ENCODE data around the gene NPLOC4. TPM values are rescaled to one million over a fixed set of nuclear protein-coding genes. Genes with fewer than 3 reads are reported as not detected.

NPLOC4 gene
- total and polyA plus RNA-seq, 9 of the 15 experiments (the other 6 are each of a cell fraction or from before 2014, with no cell fraction given), result 1.5 to 116 (median 64.5) TPM

- intact Hi-C loops (cut with micrococcal nuclease), result no loop called here
- peaks cover 37% of the 10 kb centered on the region for H3K79me2 ChIP-seq (ENCODE audit: control insufficient read depth, insufficient read depth, low read length)
- TF ChIP-seq NR4A1 (CRISPR knock-in tag; IDR thresholded peaks at IDR 0.05) (no peak), NR4A1 (tag; IDR thresholded peaks at IDR 0.05) (no peak), MTF1 (CRISPR knock-in tag; IDR thresholded peaks at IDR 0.05; ENCODE audit: borderline replicate concordance) (no peak), BRF2 (IDR thresholded peaks at IDR 0.05; ENCODE audit: borderline replicate concordance, insufficient read depth, insufficient read length) (no peak), DNMT1 (IDR thresholded peaks at IDR 0.05) (no peak), KLF6 (CRISPR knock-in tag; IDR thresholded peaks at IDR 0.05; ENCODE audit: borderline replicate concordance) (no peak), RBM14 (IDR thresholded peaks at IDR 0.05; ENCODE audit: borderline replicate concordance, insufficient read depth, low read depth, low read length) (no peak), DACH1 (IDR thresholded peaks at IDR 0.05; ENCODE audit: partially characterized antibody) (no peak), LARP7 (IDR thresholded peaks at IDR 0.05) (no peak), KLF16 (IDR thresholded peaks at IDR 0.05) (no peak), ZKSCAN8 (CRISPR knock-in tag; IDR thresholded peaks at IDR 0.05) (no peak), RBBP5 (IDR thresholded peaks at IDR 0.05; ENCODE audit: borderline replicate concordance, insufficient read depth, low read length, poor library complexity, severe bottlenecking) (peak; percentile 9), ZKSCAN3 (CRISPR knock-in tag; IDR thresholded peaks at IDR 0.05) (no peak), VEZF1 (CRISPR knock-in tag; IDR thresholded peaks at IDR 0.05) (no peak), POU5F1 (IDR thresholded peaks at IDR 0.05; ENCODE audit: borderline replicate concordance, low read depth, low read length, partially characterized antibody) (no peak), HNRNPK (IDR thresholded peaks at IDR 0.05; ENCODE audit: low read depth, low read length, poor library complexity, severe bottlenecking) (no peak), HINFP (tag; conservative IDR thresholded peaks at IDR 0.05; ENCODE audit: low read depth) (0 out of 2 replicates have a peak, but pooled peaks have one; percentile 17), HLTF (IDR thresholded peaks at IDR 0.05) (no peak)
Measured at GRCh38 chr17:81509972-81510784, 126.7 kb downstream of the NPLOC4 start.

More at GRCh38 chr17:81509972-81510784, 126.7 kb downstream of the NPLOC4 start:
- Histone ChIP-seq H3K27ac (ENCODE audit: extremely low read depth, low read depth, low read length) (peak overlapping the region; percentile 54; the same call in 2 of the 3 replicates), H3K4me2 (ENCODE audit: insufficient read depth, low read length) (peak overlapping the region; percentile 94), H4K20me1 (replicated peaks; ENCODE audit: control insufficient read depth, insufficient read depth, low read length) (peaks cover 38% of the 10 kb centered on the region), H3K36me3 (ENCODE audit: control insufficient read depth, insufficient read depth, low read length) (peaks cover 37% of the 10 kb centered on the region), H3K9me3 (replicated peaks; ENCODE audit: control insufficient read depth, insufficient read depth, low read depth, low read length) (0 out of 2 replicates have a peak, but pooled peaks cover 1% of the 10 kb centered on the region), H3K4me3 (peak overlapping the region; percentile 86), H3K9ac (ENCODE audit: insufficient read depth in 1 of 2, low read depth in 2 of 2, low read length in 2 of 2) (peak overlapping the region; percentile 94 to 100), H3K4me1 (replicated peaks in 1 of 2; ENCODE audit: control insufficient read depth in 2 of 2, insufficient read depth in 2 of 2, low read length in 2 of 2) (peaks cover 35 to 48% of the 10 kb centered on the region in 2 experiments; a peak in 4 of 5 replicates), H3K27me3 (ENCODE audit: control insufficient read depth in 2 of 2, insufficient read depth in 2 of 2, low read length in 2 of 2) (no peaks in the 10 kb centered on the region), H3K9me1 (ENCODE audit: control insufficient read depth, insufficient read depth, low read length) (peaks cover 9% of the 10 kb centered on the region), H2AFZ (ENCODE audit: low read depth, low read length) (no peak overlapping the region)
- in situ Hi-C loops (cut with MboI), result no loop called here
- DNase-seq (ENCODE audit: extremely low read depth in 1 of 4, low spot score in 3 of 4), result no peak
- WGBS (ENCODE audit: insufficient coverage, low coverage, missing lambda C conversion rate), result 16% methylated on average over 22 of the region's 22 CpGs
- CTCF ChIA-PET (ENCODE audit: low intra/inter-chr PET ratio), result no interaction called here
- ATAC-seq, result no peak
- POLR2A ChIA-PET, result interaction anchor here (0.6 to 6.4 kb wide), 15 partner anchors 9 to 407 kb away, joined by 3 to 132 read pairs (median 6); partner anchors contain the start of genes FAAP100 and P4HB
- BruUV-seq (replicated peaks), result no TSS peak
- FAIRE-seq, result no peak

All from K562 (cell line).